Left lung (tissue), 10 donors: ENCODE measurements around the gene ADAM23. TPM values are rescaled to one million over a fixed set of nuclear protein-coding genes. Genes with fewer than 3 reads are reported as not detected.

Source experiments
- ATAC-seq: fragments of 200-7000 bp; cut with Tn5 transposase; one replicate; pipeline ENCODE4 v1.9.1; 2020; ENCODE audit warnings: moderate library complexity
- DNase-seq, 4 donors: peaks; one replicate each; pipeline ENCODE4 v3.0.0-alpha.2; 2013 to 2020
- H3K27ac ChIP-seq, 2 donors: fragments of 200-600 bp; sonication (generic) in 1 of 2; one replicate each; pipeline versions ENCODE4 v1.5.0 to v1.8.0; 2020 to 2021
- H3K27me3 ChIP-seq, 2 donors: fragments of 200-600 bp; sonication (generic) in 1 of 2; one replicate each; pipeline versions ENCODE4 v1.5.0 to v1.8.0; 2020 to 2021
- H3K36me3 ChIP-seq, 2 donors: fragments of 200-600 bp; sonication (generic) in 1 of 2; one replicate each; pipeline versions ENCODE4 v1.5.0 to v1.8.0; 2020 to 2021
- H3K4me1 ChIP-seq, 2 donors: fragments of 200-600 bp; one replicate each; pipeline ENCODE4 v1.8.0; 2021
- H3K4me3 ChIP-seq, 2 donors: fragments of 200-600 bp; sonication (generic) in 1 of 2; one replicate each; pipeline versions ENCODE4 v1.5.0 to v1.8.0; 2020 to 2021; ENCODE audit warnings: mild to moderate bottlenecking in 1 of 2
- H3K9me3 ChIP-seq, 2 donors: fragments of 200-600 bp; sonication (generic) in 1 of 2; one replicate each; pipeline versions ENCODE4 v1.5.0 to v1.8.0; 2020 to 2021
- CTCF ChIP-seq, 2 donors: fragments of 200-600 bp; sonication (generic) in 1 of 2; IDR thresholded peaks; one replicate each; pipeline versions ENCODE4 v1.5.0 to v1.8.0; 2021; ENCODE audit warnings: antibody characterized with exemption in 2 of 2
- intact Hi-C, 2 donors: fragments of 100-400 bp; cut with DNase I; formaldehyde crosslinking; loops; one replicate each; pipeline versions ENCODE4 v1.11.2 to v1.14.2; 2022
- polyA plus RNA-seq, 6 donors: library from polyadenylated mRNA; unstranded; fragments of 120-200 nt; gene quantifications; one replicate each; pipeline ENCODE4 v1.2.1, GENCODE V29; 2013; ENCODE audit not compliant: insufficient read length in 6 of 6
- total RNA-seq, 2 donors: library from RNA; stranded (reverse); fragmentation: NEBNext Ultra II Directional; extraction: Animal tissue kit (Norgen Biotek cat#: 25700); gene quantifications; one replicate each; pipeline ENCODE4 v1.2.1, GENCODE V29; 2021
- donor health status: DM: no; HTN: yes; CAD: no.
- donor health status: DM: no; HTN: no; CAD: no.

The ADAM23 gene
- total and polyA plus RNA-seq, 8 donors: 2.2 to 7.9 (median 5.3) TPM

GRCh38 chr2:206488053-206488452 is 44.7 kb downstream of the ADAM23 start:
- intact Hi-C loops: no loop called here
- TF ChIP-seq CTCF (IDR thresholded peaks at IDR 0.05): no peak
- Histone ChIP-seq H3K36me3 (no peaks in the 10 kb centered on the region), H3K9me3 (peaks cover 0 to 2% of the 10 kb centered on the region in 2 donors), H3K27ac (no peak overlapping the region), H3K27me3 (no peaks in the 10 kb centered on the region), H3K4me3 (no peak overlapping the region), H3K4me1 (no peaks in the 10 kb centered on the region)
- no peak for ATAC-seq
- DNase-seq: no peak

GRCh38 chr2:206488623-206489022 is 45.3 kb downstream of the ADAM23 start:
- intact Hi-C loops: no loop called here
- Histone ChIP-seq H3K27ac (no peak overlapping the region), H3K36me3 (no peaks in the 10 kb centered on the region), H3K4me3 (no peak overlapping the region), H3K9me3 (peaks cover 0 to 2% of the 10 kb centered on the region in 2 donors), H3K4me1 (no peaks in the 10 kb centered on the region), H3K27me3 (no peaks in the 10 kb centered on the region)
- ATAC-seq: no peak
- TF ChIP-seq CTCF (IDR thresholded peaks at IDR 0.05): no peak
- no peak for DNase-seq

- Histone ChIP-seq H3K4me3 (no peak overlapping the region), H3K27ac (no peak overlapping the region), H3K27me3 (no peaks in the 10 kb centered on the region), H3K36me3 (no peaks in the 10 kb centered on the region), H3K9me3 (peaks cover 0 to 2% of the 10 kb centered on the region in 2 donors), H3K4me1 (no peaks in the 10 kb centered on the region)
- ATAC-seq (no peak), DNase-seq (no peak)
- intact Hi-C loops: no loop called here
- TF ChIP-seq CTCF (IDR thresholded peaks at IDR 0.05): no peak
Observed at GRCh38 chr2:206494061-206494460, 50.7 kb downstream of the ADAM23 start.

GRCh38 chr2:206502729-206503128 is 59.4 kb downstream of the ADAM23 start:
- TF ChIP-seq CTCF (IDR thresholded peaks at IDR 0.05): no peak
- intact Hi-C loops: no loop called here

GRCh38 chr2:206511283-206511682 is 68.0 kb downstream of the ADAM23 start:
- Histone ChIP-seq H3K36me3 (no peaks in the 10 kb centered on the region), H3K4me1 (no peaks in the 10 kb centered on the region), H3K27ac (no peak overlapping the region), H3K9me3 (no peaks in the 10 kb centered on the region), H3K27me3 (no peaks in the 10 kb centered on the region), H3K4me3 (no peak overlapping the region)
- ATAC-seq (no peak), DNase-seq (no peak)
- intact Hi-C loops: no loop called here
- no peak for TF ChIP-seq CTCF (IDR thresholded peaks at IDR 0.05)

More at GRCh38 chr2:206502729-206503128, 59.4 kb downstream of the ADAM23 start:
- no peaks in the 10 kb centered on the region for H3K4me1 ChIP-seq
- no peak for DNase-seq
- H3K9me3 ChIP-seq: no peaks in the 10 kb centered on the region
- ATAC-seq: no peak
- H3K36me3 ChIP-seq: no peaks in the 10 kb centered on the region
- no peak overlapping the region for H3K4me3 ChIP-seq
- H3K27me3 ChIP-seq: no peaks in the 10 kb centered on the region
- no peak overlapping the region for H3K27ac ChIP-seq
